Measurements from ENCODE around the gene ANGPTL7. TPM values are rescaled to one million over a fixed set of nuclear protein-coding genes. Genes with fewer than 3 reads are reported as not detected.

The ANGPTL7 gene
- polyA plus RNA-seq, 2 of the 4 experiments (the other 2 are of a cell fraction), result not detected

DNA sequence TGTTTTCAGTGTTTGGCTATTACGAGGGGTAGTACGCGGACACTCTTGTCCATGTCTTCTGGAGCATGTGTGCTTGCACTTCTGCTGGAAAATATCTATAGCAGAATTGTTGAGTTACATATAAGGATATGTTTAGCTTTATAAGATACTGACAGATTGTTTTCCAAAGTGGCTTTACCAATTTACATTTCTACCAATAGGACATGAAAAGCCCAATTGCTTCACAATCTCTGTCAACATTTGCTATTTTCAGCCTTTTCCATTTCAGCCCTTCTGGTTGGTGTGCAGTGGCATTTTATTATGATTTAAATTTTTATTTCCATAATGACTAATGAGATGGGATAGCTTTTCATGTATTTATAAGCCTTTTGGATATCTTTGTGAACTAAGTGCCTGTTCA lies 6.3 kb upstream of the ANGPTL7 start:
- DNase-seq (ENCODE audit: low read depth in 1 of 2, low spot score in 1 of 2), result no peak
- Histone ChIP-seq H3K4me1 (no peaks in the 10 kb centered on the region), H3K27ac (no peak overlapping the region), H3K9me3 (no peaks in the 10 kb centered on the region), H3K4me3 (no peak overlapping the region), H3K4me2 (no peak overlapping the region)
- ChIA-PET POLR2A (no interaction called here), CTCF (no interaction called here)
- no peak for FAIRE-seq
- 98% methylated on average over 3 of the region's 3 CpGs for WGBS (ENCODE audit: missing lambda C conversion rate)
- no peak for ATAC-seq
- TF ChIP-seq ZNF302 (CRISPR knock-in tag; IDR thresholded peaks at IDR 0.05) (no peak), SMC3 (IDR thresholded peaks at IDR 0.05) (no peak), HOXB5 (CRISPR knock-in tag; IDR thresholded peaks at IDR 0.05) (no peak), POLR2A (IDR thresholded peaks at IDR 0.05; ENCODE audit: low read length) (no peak), EHMT2 (IDR thresholded peaks at IDR 0.05; ENCODE audit: low read depth) (no peak), CBX8 (IDR thresholded peaks at IDR 0.05) (no peak), ZFP36 (IDR thresholded peaks at IDR 0.05; ENCODE audit: borderline replicate concordance, partially characterized antibody) (no peak), FOSB (CRISPR knock-in tag; IDR thresholded peaks at IDR 0.05) (no peak)
- TF ChIP-seq, protein P1, sequence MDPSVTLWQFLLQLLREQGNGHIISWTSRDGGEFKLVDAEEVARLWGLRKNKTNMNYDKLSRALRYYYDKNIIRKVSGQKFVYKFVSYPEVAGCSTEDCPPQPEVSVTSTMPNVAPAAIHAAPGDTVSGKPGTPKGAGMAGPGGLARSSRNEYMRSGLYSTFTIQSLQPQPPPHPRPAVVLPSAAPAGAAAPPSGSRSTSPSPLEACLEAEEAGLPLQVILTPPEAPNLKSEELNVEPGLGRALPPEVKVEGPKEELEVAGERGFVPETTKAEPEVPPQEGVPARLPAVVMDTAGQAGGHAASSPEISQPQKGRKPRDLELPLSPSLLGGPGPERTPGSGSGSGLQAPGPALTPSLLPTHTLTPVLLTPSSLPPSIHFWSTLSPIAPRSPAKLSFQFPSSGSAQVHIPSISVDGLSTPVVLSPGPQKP (IDR thresholded peaks at IDR 0.05; ENCODE audit: low read depth, low read length), result no peak

DNA sequence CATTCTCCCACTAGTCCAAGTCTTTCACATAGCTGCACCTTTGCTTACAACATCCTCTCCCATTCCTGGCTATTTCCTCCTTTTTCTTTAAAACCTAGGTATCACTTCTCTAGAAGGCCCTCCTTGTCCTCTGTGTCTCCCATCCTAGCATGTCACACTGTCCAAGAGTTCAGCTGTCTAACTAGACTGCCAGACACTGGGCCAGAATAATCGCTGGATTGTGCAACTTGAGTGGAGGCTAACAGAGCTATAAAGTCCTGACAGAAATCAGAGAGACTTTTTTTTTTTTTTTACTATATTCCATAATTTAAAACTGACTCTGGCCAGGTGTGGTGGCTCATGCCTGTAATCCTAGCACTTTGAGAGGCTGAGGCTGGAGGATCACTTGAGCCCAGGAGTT lies 4.2 kb upstream of the ANGPTL7 start:
- FAIRE-seq (no peak), DNase-seq (ENCODE audit: low read depth in 1 of 2, low spot score in 1 of 2) (no peak), ATAC-seq (no peak)
- Histone ChIP-seq H3K27ac (no peak overlapping the region), H3K4me2 (no peak overlapping the region), H3K9me3 (no peaks in the 10 kb centered on the region), H3K4me1 (no peaks in the 10 kb centered on the region), H3K4me3 (no peak overlapping the region)
- TF ChIP-seq MAFK (IDR thresholded peaks at IDR 0.05; ENCODE audit: partially characterized antibody), result no peak
- no peak for TF ChIP-seq CHD2 (IDR thresholded peaks at IDR 0.05; ENCODE audit: low read length, partially characterized antibody)
- TF ChIP-seq, protein P2, sequence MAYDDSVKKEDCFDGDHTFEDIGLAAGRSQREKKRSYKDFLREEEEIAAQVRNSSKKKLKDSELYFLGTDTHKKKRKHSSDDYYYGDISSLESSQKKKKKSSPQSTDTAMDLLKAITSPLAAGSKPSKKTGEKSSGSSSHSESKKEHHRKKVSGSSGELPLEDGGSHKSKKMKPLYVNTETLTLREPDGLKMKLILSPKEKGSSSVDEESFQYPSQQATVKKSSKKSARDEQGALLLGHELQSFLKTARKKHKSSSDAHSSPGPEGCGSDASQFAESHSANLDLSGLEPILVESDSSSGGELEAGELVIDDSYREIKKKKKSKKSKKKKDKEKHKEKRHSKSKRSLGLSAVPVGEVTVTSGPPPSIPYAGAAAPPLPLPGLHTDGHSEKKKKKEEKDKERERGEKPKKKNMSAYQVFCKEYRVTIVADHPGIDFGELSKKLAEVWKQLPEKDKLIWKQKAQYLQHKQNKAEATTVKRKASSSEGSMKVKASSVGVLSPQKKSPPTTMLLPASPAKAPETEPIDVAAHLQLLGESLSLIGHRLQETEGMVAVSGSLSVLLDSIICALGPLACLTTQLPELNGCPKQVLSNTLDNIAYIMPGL (CRISPR knock-in tag; IDR thresholded peaks at IDR 0.05; ENCODE audit: borderline replicate concordance), result no peak
- CTCF ChIA-PET, result interaction anchor here (1.5 kb wide), 1 partner anchor 57 kb away, joined by 5 read pairs; no protein-coding TSS in a partner anchor
- POLR2A ChIA-PET, result no interaction called here
- 87% methylated on average over 1 of the region's 1 CpG for WGBS (ENCODE audit: missing lambda C conversion rate)

DNA sequence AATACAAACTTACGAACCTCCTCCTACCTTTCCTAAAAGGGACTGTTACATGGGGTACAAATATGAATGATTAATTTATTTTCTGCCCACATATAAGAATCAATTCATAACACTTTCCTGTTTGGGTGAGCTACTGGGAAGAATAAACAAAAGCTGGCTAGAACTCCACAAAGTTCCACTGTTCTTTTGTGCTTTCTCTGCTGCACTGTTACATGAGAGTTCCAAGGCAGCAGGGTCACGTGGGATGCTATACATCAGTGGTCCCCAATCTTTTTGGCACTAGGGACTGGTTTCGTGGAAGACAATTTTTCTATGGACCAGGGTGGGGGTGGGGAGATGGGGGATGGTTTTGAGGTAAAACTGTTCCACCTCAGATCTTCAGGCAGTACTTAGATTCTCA lies 2.2 kb upstream of the ANGPTL7 start:
- ATAC-seq (no peak), DNase-seq (ENCODE audit: low read depth in 1 of 2, low spot score in 1 of 2) (no peak), FAIRE-seq (no peak)
- TF ChIP-seq HOXB5 (CRISPR knock-in tag; IDR thresholded peaks at IDR 0.05), result no peak
- TF ChIP-seq RCOR1 (IDR thresholded peaks at IDR 0.05; ENCODE audit: low read depth, low read length), result no peak
- TF ChIP-seq EP300 (IDR thresholded peaks at IDR 0.05), result no peak
- TF ChIP-seq, protein P3, sequence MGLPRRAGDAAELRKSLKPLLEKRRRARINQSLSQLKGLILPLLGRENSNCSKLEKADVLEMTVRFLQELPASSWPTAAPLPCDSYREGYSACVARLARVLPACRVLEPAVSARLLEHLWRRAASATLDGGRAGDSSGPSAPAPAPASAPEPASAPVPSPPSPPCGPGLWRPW (IDR thresholded peaks at IDR 0.05), result no peak
- TF ChIP-seq ZNF302 (CRISPR knock-in tag; IDR thresholded peaks at IDR 0.05), result no peak
- TF ChIP-seq CHD4 (IDR thresholded peaks at IDR 0.05; ENCODE audit: borderline replicate concordance), result no peak
- TF ChIP-seq ZFP36 (IDR thresholded peaks at IDR 0.05; ENCODE audit: borderline replicate concordance, partially characterized antibody), result no peak
- no peak for TF ChIP-seq RNF2 (IDR thresholded peaks at IDR 0.05; ENCODE audit: borderline replicate concordance, low read depth)
- TF ChIP-seq, protein P4, sequence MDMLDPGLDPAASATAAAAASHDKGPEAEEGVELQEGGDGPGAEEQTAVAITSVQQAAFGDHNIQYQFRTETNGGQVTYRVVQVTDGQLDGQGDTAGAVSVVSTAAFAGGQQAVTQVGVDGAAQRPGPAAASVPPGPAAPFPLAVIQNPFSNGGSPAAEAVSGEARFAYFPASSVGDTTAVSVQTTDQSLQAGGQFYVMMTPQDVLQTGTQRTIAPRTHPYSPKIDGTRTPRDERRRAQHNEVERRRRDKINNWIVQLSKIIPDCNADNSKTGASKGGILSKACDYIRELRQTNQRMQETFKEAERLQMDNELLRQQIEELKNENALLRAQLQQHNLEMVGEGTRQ (IDR thresholded peaks at IDR 0.05), result no peak
- TF ChIP-seq EHF (CRISPR knock-in tag; IDR thresholded peaks at IDR 0.05), result no peak
- no peak for TF ChIP-seq PHF8 (IDR thresholded peaks at IDR 0.05; ENCODE audit: borderline replicate concordance, low read depth)
- no peak for TF ChIP-seq JUNB (IDR thresholded peaks at IDR 0.05)
- TF ChIP-seq JUN (IDR thresholded peaks at IDR 0.05), result no peak
- no peak for TF ChIP-seq RARB (CRISPR knock-in tag; IDR thresholded peaks at IDR 0.05)
- no peak for TF ChIP-seq EHMT2 (IDR thresholded peaks at IDR 0.05; ENCODE audit: low read depth)
- TF ChIP-seq CHD2 (IDR thresholded peaks at IDR 0.05; ENCODE audit: low read length, partially characterized antibody), result no peak
- ChIA-PET POLR2A (no interaction called here), CTCF (interaction anchor here (0.6 to 0.9 kb wide), 3 partner anchors 74 to 150 kb away, joined by 3 read pairs; no protein-coding TSS in a partner anchor)
- Histone ChIP-seq H3K4me1 (no peaks in the 10 kb centered on the region), H3K4me3 (no peak overlapping the region), H3K4me2 (no peak overlapping the region), H3K27ac (no peak overlapping the region), H3K9me3 (no peaks in the 10 kb centered on the region)
- WGBS (ENCODE audit: missing lambda C conversion rate), result 92% methylated on average over 3 of the region's 3 CpGs

Data from A549 (cell line).